ENCODE data around the gene ABCC4.

GRCh38 chr13:95185851-95186250 is 115.4 kb downstream of the ABCC4 start:
- TF ChIP-seq CTCF (IDR thresholded peaks at IDR 0.05 in 8 of 11, conservative IDR thresholded peaks at IDR 0.05 in 3 of 11), result no peak
- TF ChIP-seq POLR2AphosphoS5 (IDR thresholded peaks at IDR 0.05), result no peak

All from spleen (tissue), 7 donors.